Aorta (tissue), 5 donors: ENCODE measurements around the gene PPP3CA. TPM values are rescaled to one million over a fixed set of nuclear protein-coding genes. Genes with fewer than 3 reads are reported as not detected.

ENCODE experiments used
- ATAC-seq: fragments of 200-7000 bp; cut with Tn5 transposase; one replicate; pipeline ENCODE4 v1.9.1; 2022; ENCODE audit warnings: moderate library complexity; ENCODE audit not compliant: low FRiP score
- DNase-seq, 2 donors: peaks; one replicate each; pipeline ENCODE4 v3.0.0-alpha.2; 2020
- H3K27ac ChIP-seq, 2 donors: one replicate each; pipeline ENCODE4 v1.5.1; 2013; ENCODE audit warnings: low read length in 2 of 2, mild to moderate bottlenecking in 2 of 2, moderate library complexity in 2 of 2, control low read depth in 1 of 2, inconsistent platforms in 1 of 2, low read depth in 1 of 2
- H3K27me3 ChIP-seq, 2 donors: one replicate each; pipeline ENCODE4 v1.6.1; 2013; ENCODE audit warnings: control low read depth in 1 of 2, low read length in 1 of 2, mild to moderate bottlenecking in 1 of 2, moderate library complexity in 1 of 2; ENCODE audit not compliant: insufficient read depth in 2 of 2, control insufficient read depth in 1 of 2
- H3K36me3 ChIP-seq, 2 donors: one replicate each; pipeline ENCODE4 v1.6.1; 2013; ENCODE audit warnings: control low read depth in 1 of 2, low read length in 1 of 2, mild to moderate bottlenecking in 1 of 2; ENCODE audit not compliant: insufficient read depth in 2 of 2, control insufficient read depth in 1 of 2
- H3K4me1 ChIP-seq, 2 donors: one replicate each; pipeline ENCODE4 v1.6.1; 2013; ENCODE audit warnings: low read length in 2 of 2, control low read depth in 1 of 2, mild to moderate bottlenecking in 1 of 2, moderate library complexity in 1 of 2; ENCODE audit not compliant: insufficient read depth in 2 of 2, control insufficient read depth in 1 of 2
- H3K4me3 ChIP-seq, 2 donors: one replicate each; pipeline ENCODE4 v1.5.1; 2013; ENCODE audit warnings: low read length in 2 of 2, control low read depth in 1 of 2, mild to moderate bottlenecking in 1 of 2
- H3K9me3 ChIP-seq: one replicate; pipeline ENCODE4 v1.6.1; 2013; ENCODE audit warnings: mild to moderate bottlenecking, low read length; ENCODE audit not compliant: control insufficient read depth
- WGBS, 2 donors: extraction: QIAGEN DNeasy Blood & Tissue Kit; methylation state at CpG; one replicate each; pipeline ENCODE4 v1.1.7; 2013; 5-methylcytosine and 5-hydroxymethylcytosine counted together
- intact Hi-C, 2 donors: fragments of 100-400 bp; cut with DNase I; formaldehyde crosslinking; loops; one replicate each; pipeline versions ENCODE4 v1.14.2 to v1.15.0; 2022
- polyA plus RNA-seq, 2 donors: library from polyadenylated mRNA; stranded (reverse); fragments of 200-250 nt; gene quantifications; one replicate each; pipeline ENCODE4 v1.2.3, GENCODE V29; 2013
- total RNA-seq, 2 donors: library from RNA; stranded (reverse); fragmentation: NEBNext Ultra II Directional; extraction: Animal tissue kit (Norgen Biotek cat#: 25700); gene quantifications; one replicate each; pipeline ENCODE4 v1.2.1, GENCODE V29; 2021
- donor health status: healthy with polysubstance abuse.
- donor health status: Bipolar disorder and iron deficiency.
- donor health status: DM: no; HTN: no; CAD: no.
- donor health status: DM: no; HTN: no; CAD: no.
- donor health status: DM: yes; HTN: yes; CAD: no.

Gene PPP3CA
- total and polyA plus RNA-seq, 4 donors, result 6.8 to 56.4 (median 24.7) TPM

GRCh38 chr4:101049549-101050001 lies 297.8 kb downstream of the PPP3CA start:
- no peaks in the 10 kb centered on the region for H3K9me3 ChIP-seq
- WGBS, 2 donors, result 67 to 69% methylated on average over 5 of the region's 5 CpGs
- ATAC-seq, result no peak

GRCh38 chr4:101044766-101045165 lies 302.6 kb downstream of the PPP3CA start:
- DNase-seq (no peak), ATAC-seq (no peak)
- Histone ChIP-seq H3K27ac (no peak overlapping the region), H3K27me3 (no peaks in the 10 kb centered on the region), H3K4me3 (no peak overlapping the region), H3K9me3 (no peaks in the 10 kb centered on the region), H3K36me3 (no peaks in the 10 kb centered on the region), H3K4me1 (no peaks in the 10 kb centered on the region)
- WGBS, 2 donors, result 96 to 100% methylated on average over 1 of the region's 1 CpG
- intact Hi-C loops, result no loop called here

More at GRCh38 chr4:101049549-101050001, 297.8 kb downstream of the PPP3CA start:
- H3K27ac ChIP-seq, result no peak overlapping the region
- DNase-seq, result no peak
- no peaks in the 10 kb centered on the region for H3K36me3 ChIP-seq
- intact Hi-C loops, result no loop called here
- no peak overlapping the region for H3K4me3 ChIP-seq
- no peaks in the 10 kb centered on the region for H3K27me3 ChIP-seq
- no peaks in the 10 kb centered on the region for H3K4me1 ChIP-seq

- no peaks in the 10 kb centered on the region for H3K9me3 ChIP-seq
- H3K4me3 ChIP-seq, result no peak overlapping the region
- ATAC-seq (no peak), DNase-seq (no peak)
- no peaks in the 10 kb centered on the region for H3K36me3 ChIP-seq
- H3K4me1 ChIP-seq, result no peaks in the 10 kb centered on the region
- intact Hi-C loops, result no loop called here
- WGBS, 2 donors, result 20% methylated on average over 1 of the region's 1 CpG
- no peaks in the 10 kb centered on the region for H3K27me3 ChIP-seq
- no peak overlapping the region for H3K27ac ChIP-seq
Observed at GRCh38 chr4:101042847-101043246, 304.5 kb downstream of the PPP3CA start.

GRCh38 chr4:101040776-101041175 lies 306.6 kb downstream of the PPP3CA start:
- H3K27ac ChIP-seq, result no peak overlapping the region
- no peak for DNase-seq
- no peak for ATAC-seq
- H3K9me3 ChIP-seq, result no peaks in the 10 kb centered on the region
- no peaks in the 10 kb centered on the region for H3K36me3 ChIP-seq
- no peaks in the 10 kb centered on the region for H3K27me3 ChIP-seq
- intact Hi-C loops, result no loop called here
- no peak overlapping the region for H3K4me3 ChIP-seq
- H3K4me1 ChIP-seq, result no peaks in the 10 kb centered on the region
- WGBS, 2 donors, result 97 to 99% methylated on average over 2 of the region's 2 CpGs

- H3K27ac ChIP-seq, result no peak overlapping the region
- H3K9me3 ChIP-seq, result no peaks in the 10 kb centered on the region
- intact Hi-C loops, result no loop called here
- H3K27me3 ChIP-seq, result no peaks in the 10 kb centered on the region
- 97% methylated on average over 5 of the region's 5 CpGs for WGBS, 2 donors
- DNase-seq, result no peak
- H3K36me3 ChIP-seq, result no peaks in the 10 kb centered on the region
- peaks cover 0 to 2% of the 10 kb centered on the region in 2 donors for H3K4me1 ChIP-seq
- no peak for ATAC-seq
- no peak overlapping the region for H3K4me3 ChIP-seq
Observed at GRCh38 chr4:101039367-101039766, 308.0 kb downstream of the PPP3CA start.

- Histone ChIP-seq H3K4me1 (peaks cover 0 to 2% of the 10 kb centered on the region in 2 donors), H3K4me3 (no peak overlapping the region), H3K27ac (no peak overlapping the region), H3K9me3 (no peaks in the 10 kb centered on the region), H3K36me3 (no peaks in the 10 kb centered on the region), H3K27me3 (no peaks in the 10 kb centered on the region)
- WGBS, 2 donors, result 88% methylated on average over 1 of the region's 1 CpG
- intact Hi-C loops, result no loop called here
- no peak for DNase-seq
- no peak for ATAC-seq
Observed at GRCh38 chr4:101037938-101038413, 309.4 kb downstream of the PPP3CA start.

GRCh38 chr4:101037249-101037648 lies 310.1 kb downstream of the PPP3CA start:
- peaks cover 0 to 2% of the 10 kb centered on the region in 2 donors for H3K4me1 ChIP-seq
- no peaks in the 10 kb centered on the region for H3K9me3 ChIP-seq
- intact Hi-C loops, result no loop called here
- H3K27ac ChIP-seq, result no peak overlapping the region
- no peaks in the 10 kb centered on the region for H3K36me3 ChIP-seq
- WGBS, 2 donors, result 75 to 76% methylated on average over 3 of the region's 3 CpGs
- DNase-seq (no peak), ATAC-seq (no peak)
- no peaks in the 10 kb centered on the region for H3K27me3 ChIP-seq
- no peak overlapping the region for H3K4me3 ChIP-seq

- ATAC-seq, result no peak
- no peak overlapping the region for H3K4me3 ChIP-seq
- intact Hi-C loops, result no loop called here
- H3K9me3 ChIP-seq, result no peaks in the 10 kb centered on the region
- no peaks in the 10 kb centered on the region for H3K36me3 ChIP-seq
- H3K27me3 ChIP-seq, result no peaks in the 10 kb centered on the region
- 88 to 91% methylated on average over 2 of the region's 2 CpGs for WGBS, 2 donors
- H3K27ac ChIP-seq, result no peak overlapping the region
- H3K4me1 ChIP-seq, result peaks cover 0 to 2% of the 10 kb centered on the region in 2 donors
- DNase-seq, result no peak
Observed at GRCh38 chr4:101035487-101035886, 311.8 kb downstream of the PPP3CA start.

- ATAC-seq (no peak), DNase-seq (no peak)
- Histone ChIP-seq H3K27me3 (no peaks in the 10 kb centered on the region), H3K4me3 (no peak overlapping the region), H3K27ac (no peak overlapping the region), H3K36me3 (no peaks in the 10 kb centered on the region), H3K4me1 (peaks cover 0 to 2% of the 10 kb centered on the region in 2 donors), H3K9me3 (no peaks in the 10 kb centered on the region)
- intact Hi-C loops, result no loop called here
- WGBS, 2 donors, result 93 to 94% methylated on average over 3 of the region's 3 CpGs
Observed at GRCh38 chr4:101033986-101034385, 313.3 kb downstream of the PPP3CA start.
